Measurements from ENCODE around the gene TMEM106B. TPM values are rescaled to one million over a fixed set of nuclear protein-coding genes. Genes with fewer than 3 reads are reported as not detected.
"Not testable (repeated sequence)": the region's sequence is repeated elsewhere in the genome, so short reads cannot be mapped to it uniquely, and the experiment has no call there.

Gene TMEM106B
- total and polyA plus RNA-seq, 2 donors (not counting 1 experiment from before 2014, with no cell fraction given) = 51.9 to 60.2 TPM

GRCh38 chr7:12221414-12221813 is 10.3 kb downstream of the TMEM106B start:
- Histone ChIP-seq H3K4me2 (ENCODE audit: extremely low read depth, insufficient read depth, low read length) (no peak overlapping the region), H3K27ac (ENCODE audit: insufficient read depth, low read length) (no peak overlapping the region), H2AFZ (ENCODE audit: low read length) (no peak overlapping the region), H3K4me1 (ENCODE audit: control insufficient read depth, extremely low read depth, insufficient read depth, low read length) (no peaks in the 10 kb centered on the region), H3K9ac (ENCODE audit: insufficient read depth, low read length) (no peak overlapping the region), H3K9me3 (ENCODE audit: control insufficient read depth, insufficient read depth, low read depth, low read length) (no peaks in the 10 kb centered on the region), H3K36me3 (ENCODE audit: control insufficient read depth, insufficient read depth, low read length) (peaks cover 3% of the 10 kb centered on the region), H3K4me3 (replicated peaks in 1 of 4; ENCODE audit: control extremely low read depth in 1 of 4, insufficient read depth in 1 of 4, low read depth in 3 of 4, low read length in 4 of 4) (no peak overlapping the region), H4K20me1 (ENCODE audit: control insufficient read depth, extremely low read depth, insufficient read depth, low read length) (no peaks in the 10 kb centered on the region), H3K27me3 (ENCODE audit: control insufficient read depth, insufficient read depth, low read length) (no peaks in the 10 kb centered on the region), H3K79me2 (ENCODE audit: control insufficient read depth, insufficient read depth, low read length) (no peaks in the 10 kb centered on the region)
- no peak for DNase-seq (ENCODE audit: low read depth in 2 of 2)
- TF ChIP-seq, protein P1, sequence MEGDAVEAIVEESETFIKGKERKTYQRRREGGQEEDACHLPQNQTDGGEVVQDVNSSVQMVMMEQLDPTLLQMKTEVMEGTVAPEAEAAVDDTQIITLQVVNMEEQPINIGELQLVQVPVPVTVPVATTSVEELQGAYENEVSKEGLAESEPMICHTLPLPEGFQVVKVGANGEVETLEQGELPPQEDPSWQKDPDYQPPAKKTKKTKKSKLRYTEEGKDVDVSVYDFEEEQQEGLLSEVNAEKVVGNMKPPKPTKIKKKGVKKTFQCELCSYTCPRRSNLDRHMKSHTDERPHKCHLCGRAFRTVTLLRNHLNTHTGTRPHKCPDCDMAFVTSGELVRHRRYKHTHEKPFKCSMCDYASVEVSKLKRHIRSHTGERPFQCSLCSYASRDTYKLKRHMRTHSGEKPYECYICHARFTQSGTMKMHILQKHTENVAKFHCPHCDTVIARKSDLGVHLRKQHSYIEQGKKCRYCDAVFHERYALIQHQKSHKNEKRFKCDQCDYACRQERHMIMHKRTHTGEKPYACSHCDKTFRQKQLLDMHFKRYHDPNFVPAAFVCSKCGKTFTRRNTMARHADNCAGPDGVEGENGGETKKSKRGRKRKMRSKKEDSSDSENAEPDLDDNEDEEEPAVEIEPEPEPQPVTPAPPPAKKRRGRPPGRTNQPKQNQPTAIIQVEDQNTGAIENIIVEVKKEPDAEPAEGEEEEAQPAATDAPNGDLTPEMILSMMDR (conservative IDR thresholded peaks at IDR 0.05 in 1 of 2, IDR thresholded peaks at IDR 0.05 in 1 of 2; ENCODE audit: low read depth in 1 of 2, low read length in 2 of 2) = no peak
- no peak for TF ChIP-seq EZH2 (IDR thresholded peaks at IDR 0.05; ENCODE audit: low read length, missing control alignments)

GRCh38 chr7:12222889-12223579 is 11.9 kb downstream of the TMEM106B start:
- Histone ChIP-seq H3K9ac (ENCODE audit: insufficient read depth, low read length) (no peak overlapping the region), H3K79me2 (ENCODE audit: control insufficient read depth, insufficient read depth, low read length) (no peaks in the 10 kb centered on the region), H3K4me1 (ENCODE audit: control insufficient read depth, extremely low read depth, insufficient read depth, low read length) (no peaks in the 10 kb centered on the region), H3K9me3 (ENCODE audit: control insufficient read depth, insufficient read depth, low read depth, low read length) (no peaks in the 10 kb centered on the region), H3K4me2 (ENCODE audit: extremely low read depth, insufficient read depth, low read length) (no peak overlapping the region), H4K20me1 (ENCODE audit: control insufficient read depth, extremely low read depth, insufficient read depth, low read length) (no peaks in the 10 kb centered on the region), H3K27ac (ENCODE audit: insufficient read depth, low read length) (no peak overlapping the region), H3K4me3 (replicated peaks in 1 of 4; ENCODE audit: control extremely low read depth in 1 of 4, insufficient read depth in 1 of 4, low read depth in 3 of 4, low read length in 4 of 4) (no peak overlapping the region), H2AFZ (ENCODE audit: low read length) (no peak overlapping the region), H3K36me3 (ENCODE audit: control insufficient read depth, insufficient read depth, low read length) (peaks cover 3% of the 10 kb centered on the region), H3K27me3 (ENCODE audit: control insufficient read depth, insufficient read depth, low read length) (no peaks in the 10 kb centered on the region)
- DNase-seq (ENCODE audit: low read depth in 2 of 2) = no peak
- TF ChIP-seq, protein P1 (conservative IDR thresholded peaks at IDR 0.05 in 1 of 2, IDR thresholded peaks at IDR 0.05 in 1 of 2; ENCODE audit: low read depth in 1 of 2, low read length in 2 of 2) = no peak
- TF ChIP-seq EZH2 (IDR thresholded peaks at IDR 0.05; ENCODE audit: low read length, missing control alignments) = no peak

DNA sequence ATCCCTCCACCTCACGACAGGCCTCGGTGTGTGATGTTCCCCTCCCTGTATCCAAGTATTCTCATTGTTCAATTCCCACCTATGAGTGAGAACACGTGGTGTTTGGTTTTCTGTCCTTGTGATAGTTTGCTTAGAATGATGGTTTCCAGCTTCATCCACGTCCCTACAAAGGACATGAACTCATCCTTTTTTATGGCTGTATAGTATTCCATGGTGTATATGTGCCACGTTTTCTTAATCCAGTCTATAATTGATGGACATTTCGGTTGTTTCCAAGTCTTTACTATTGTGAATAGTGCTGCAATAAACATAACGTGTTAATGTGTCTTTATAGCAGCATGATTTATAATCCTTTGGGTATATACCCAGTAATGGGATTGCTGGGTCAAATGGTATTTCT is 13.9 kb downstream of the TMEM106B start:
- not testable (repeated sequence) for H3K27ac ChIP-seq (ENCODE audit: insufficient read depth, low read length); H3K79me2 ChIP-seq (ENCODE audit: control insufficient read depth, insufficient read depth, low read length); H3K27me3 ChIP-seq (ENCODE audit: control insufficient read depth, insufficient read depth, low read length); H3K9ac ChIP-seq (ENCODE audit: insufficient read depth, low read length); H4K20me1 ChIP-seq (ENCODE audit: control insufficient read depth, extremely low read depth, insufficient read depth, low read length); H2AFZ ChIP-seq (ENCODE audit: low read length); H3K4me1 ChIP-seq (ENCODE audit: control insufficient read depth, extremely low read depth, insufficient read depth, low read length); H3K4me2 ChIP-seq (ENCODE audit: extremely low read depth, insufficient read depth, low read length); H3K4me3 ChIP-seq (replicated peaks in 1 of 4; ENCODE audit: control extremely low read depth in 1 of 4, insufficient read depth in 1 of 4, low read depth in 3 of 4, low read length in 4 of 4); DNase-seq (ENCODE audit: low read depth in 2 of 2); H3K36me3 ChIP-seq (ENCODE audit: control insufficient read depth, insufficient read depth, low read length); H3K9me3 ChIP-seq (ENCODE audit: control insufficient read depth, insufficient read depth, low read depth, low read length)
